HG02763 (cell line): ENCODE results near the gene DEPDC5.
"Not testable (repeated sequence)": the region's sequence is repeated elsewhere in the genome, so short reads cannot be mapped to it uniquely, and the experiment has no call there.

ENCODE experiments used
- ATAC-seq: cut with Tn5 transposase; IDR thresholded peaks from one replicate; pipeline ENCODE4 v1.9.1; 2021; ENCODE audit warnings: mild to moderate bottlenecking, moderate library complexity; ENCODE audit not compliant: unreplicated experiment

Gene DEPDC5

DNA sequence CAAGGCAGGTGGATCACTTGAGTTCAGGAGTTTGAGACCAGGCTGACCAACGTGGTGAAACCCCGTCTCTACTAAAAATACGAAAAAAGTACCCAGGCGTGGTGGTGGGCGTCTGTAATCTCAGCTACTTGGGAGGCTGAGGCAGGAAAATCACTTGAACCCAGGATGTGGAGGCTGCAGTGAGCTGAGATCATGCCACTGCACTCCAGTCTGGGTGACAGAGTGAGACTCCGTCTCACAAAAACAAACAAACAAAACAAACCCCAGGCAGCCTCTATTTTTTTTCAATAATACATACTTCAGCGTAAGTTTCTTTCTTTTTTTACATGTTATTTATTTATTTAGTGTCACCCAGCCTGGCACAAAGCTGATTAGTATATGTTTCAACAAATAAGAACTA is 60.1 kb downstream of the DEPDC5 start:
- not testable (repeated sequence) for ATAC-seq

GRCh38 chr22:31814942-31815341 is 61.1 kb downstream of the DEPDC5 start:
- no peak for ATAC-seq

GRCh38 chr22:31815383-31815814 is 61.6 kb downstream of the DEPDC5 start:
- not testable (repeated sequence) for ATAC-seq

- no peak for ATAC-seq
Measured at GRCh38 chr22:31816750-31817149, 62.9 kb downstream of the DEPDC5 start.

DNA sequence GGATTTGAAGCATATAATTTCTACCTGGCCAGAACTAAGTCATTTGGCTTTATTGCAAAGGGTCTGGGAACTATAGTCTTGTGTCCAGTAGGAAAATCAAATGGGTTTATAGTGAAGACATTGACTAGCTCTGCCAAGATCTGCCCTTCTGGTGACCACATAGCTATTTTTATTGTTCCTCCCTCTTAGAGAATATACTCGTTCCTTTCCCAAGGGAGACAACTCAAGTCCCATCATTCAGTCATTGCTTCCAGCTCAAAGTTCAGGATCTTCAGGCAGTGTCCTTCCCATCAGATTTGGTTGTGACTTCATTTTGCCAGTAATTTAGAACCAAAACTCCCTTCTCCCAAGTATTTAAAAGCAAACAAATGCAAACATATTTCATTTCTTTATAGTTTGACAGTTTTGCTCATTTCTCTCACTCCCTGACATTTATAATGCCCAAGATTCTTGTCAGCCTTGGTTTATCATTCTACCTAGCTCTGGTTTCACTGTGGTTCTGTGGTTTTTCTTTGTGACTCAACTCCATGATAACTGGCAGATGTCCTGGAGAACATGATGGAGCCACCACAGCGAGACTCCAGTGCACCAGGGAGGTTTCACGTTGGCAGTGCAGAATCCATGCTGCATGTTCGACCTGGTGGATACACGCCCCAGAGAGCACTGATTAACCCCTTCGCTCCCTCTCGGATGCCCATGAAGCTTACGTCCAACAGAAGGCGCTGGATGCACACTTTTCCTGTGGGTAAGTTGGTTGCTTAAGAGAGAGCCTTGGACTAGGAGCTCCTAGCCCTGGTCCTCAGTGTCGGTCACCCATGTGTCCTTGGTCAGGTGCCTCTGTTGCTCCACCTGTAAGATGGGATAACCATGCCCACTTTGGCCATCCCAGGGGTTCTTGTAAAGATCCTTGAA is 64.9 kb downstream of the DEPDC5 start:
- no peak for ATAC-seq

GRCh38 chr22:31820655-31821054 is 66.8 kb downstream of the DEPDC5 start:
- no peak for ATAC-seq

GRCh38 chr22:31821572-31821971 is 67.8 kb downstream of the DEPDC5 start:
- no peak for ATAC-seq

DNA sequence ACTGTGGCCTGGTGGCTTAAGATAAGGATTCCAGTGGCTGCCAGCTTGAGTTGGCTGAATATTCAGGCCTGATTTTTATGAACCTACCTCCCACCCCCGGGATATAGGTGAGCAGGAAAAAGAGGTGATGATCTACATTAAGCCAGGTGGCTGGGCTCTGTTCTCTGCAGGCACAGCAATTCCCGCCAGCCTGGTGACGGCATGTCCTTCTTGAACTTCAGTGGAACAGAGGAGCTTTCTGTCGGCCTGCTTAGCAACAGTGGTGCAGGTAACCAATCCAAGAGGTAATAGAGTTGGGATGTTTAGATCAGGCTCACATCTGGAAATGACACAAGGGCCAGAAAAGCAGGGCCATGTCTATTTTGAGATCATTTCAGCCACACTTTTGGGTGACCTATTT is 68.7 kb downstream of the DEPDC5 start:
- ATAC-seq = no peak

- ATAC-seq = no peak
Measured at GRCh38 chr22:31825513-31825912, 71.7 kb downstream of the DEPDC5 start.

DNA sequence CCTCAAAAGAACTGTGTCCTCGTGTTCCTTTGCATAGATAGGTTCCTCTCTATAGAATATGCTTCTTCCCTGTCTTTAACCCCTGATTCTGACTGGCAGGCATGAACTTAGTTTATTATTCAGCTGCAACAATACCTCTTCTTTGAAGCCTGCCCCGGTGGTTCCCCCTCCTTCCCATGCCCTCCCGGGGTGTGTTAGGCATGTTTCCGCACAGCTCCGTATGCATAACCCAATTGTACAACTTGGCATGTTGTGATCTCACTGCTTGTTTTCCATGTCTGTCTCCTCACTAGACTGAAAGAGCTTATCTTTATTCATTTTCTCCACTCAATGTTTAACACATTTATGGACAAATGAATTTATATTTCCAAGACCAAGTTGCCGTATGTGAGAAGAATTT is 72.6 kb downstream of the DEPDC5 start:
- no peak for ATAC-seq

- no peak for ATAC-seq
Measured at GRCh38 chr22:31828739-31829138, 74.9 kb downstream of the DEPDC5 start.

DNA sequence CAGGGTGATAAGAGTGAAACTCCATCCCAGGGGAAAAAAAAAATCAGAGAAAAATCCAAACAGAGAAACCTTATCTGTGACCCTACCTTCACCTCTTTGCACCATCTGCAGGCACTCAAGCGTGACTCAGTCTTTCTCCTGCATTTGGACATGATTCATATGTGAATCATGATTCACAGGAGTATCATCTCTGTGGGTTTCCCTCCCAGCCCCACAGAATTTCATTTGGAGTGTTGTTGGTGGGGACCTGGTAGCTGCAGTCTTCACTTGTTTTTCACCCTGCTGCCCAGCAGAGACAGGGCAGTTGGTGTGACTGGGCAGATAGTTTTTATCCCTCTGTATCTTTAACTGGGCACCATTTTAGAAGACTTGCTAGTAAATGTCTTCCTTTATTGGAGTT is 75.7 kb downstream of the DEPDC5 start:
- no peak for ATAC-seq

- no peak for ATAC-seq
Measured at GRCh38 chr22:31830721-31831070, 76.9 kb downstream of the DEPDC5 start.

GRCh38 chr22:31833930-31834329 is 80.1 kb downstream of the DEPDC5 start:
- no peak for ATAC-seq

GRCh38 chr22:31836010-31836409 is 82.2 kb downstream of the DEPDC5 start:
- ATAC-seq = no peak

- no peak for ATAC-seq
Measured at GRCh38 chr22:31838917-31839316, 85.1 kb downstream of the DEPDC5 start.

GRCh38 chr22:31839986-31840385 is 86.2 kb downstream of the DEPDC5 start:
- no peak for ATAC-seq

DNA sequence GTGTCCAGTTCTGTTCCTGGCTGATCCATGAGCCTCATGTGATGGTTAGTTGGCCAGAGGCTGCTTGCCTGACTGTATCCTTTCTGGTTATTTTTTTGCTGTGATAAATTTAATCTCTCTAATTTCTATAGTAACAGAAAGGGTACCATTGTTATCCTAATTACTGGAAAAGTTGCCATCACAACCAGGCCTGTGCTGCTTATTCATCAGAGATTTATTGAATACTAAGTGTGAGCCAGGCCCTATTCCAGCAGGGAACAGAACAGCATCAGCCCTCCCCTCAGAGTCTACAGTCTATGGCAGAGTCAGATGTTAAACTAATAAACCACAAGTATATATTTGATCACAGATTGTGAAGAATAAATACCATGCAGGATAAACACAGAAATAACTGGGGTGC is 86.8 kb downstream of the DEPDC5 start:
- no peak for ATAC-seq

- no peak for ATAC-seq
Measured at GRCh38 chr22:31841078-31841827, 87.4 kb downstream of the DEPDC5 start.

GRCh38 chr22:31843526-31843925 is 89.7 kb downstream of the DEPDC5 start:
- ATAC-seq = no peak

DNA sequence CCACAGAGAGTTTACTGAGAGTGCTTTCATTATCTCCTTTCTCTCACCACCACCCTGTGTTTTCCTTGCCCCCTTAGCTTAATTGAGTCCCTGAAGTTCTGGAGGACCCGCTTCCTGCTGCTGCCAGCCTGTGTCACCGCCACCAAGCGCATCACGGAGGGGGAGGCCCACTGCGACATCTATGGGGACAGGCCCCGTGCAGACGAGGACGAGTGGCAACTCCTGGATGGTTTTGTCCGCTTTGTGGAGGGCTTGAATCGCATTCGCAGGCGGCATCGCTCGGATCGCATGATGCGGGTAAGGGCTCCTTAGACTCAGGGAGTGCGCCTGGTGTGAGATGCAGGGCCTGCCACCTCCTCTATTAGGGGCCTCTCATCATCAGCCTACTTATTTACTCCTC is 91.1 kb downstream of the DEPDC5 start:
- no peak for ATAC-seq
